Spleen (tissue), 7 donors: ENCODE results near the gene GPHN.

Experiments used
- POLR2A ChIP-seq, 3 donors: fragments of 450-650 bp; IDR thresholded peaks; one replicate each; pipeline ENCODE4 v1.5.1; 2017; ENCODE audit warnings: antibody characterized with exemption in 3 of 3, mild to moderate bottlenecking in 1 of 3
- TF ChIP-seq, protein P1 (sequence below), 11 experiments: fragments of 200-600 bp in 7 of 11; fragments of 450-650 bp in 4 of 11; sonication (generic) in 4 of 11; IDR thresholded peaks in 8 of 11; conservative IDR thresholded peaks in 3 of 11; 1 replicate in 7 of 11; 2 replicates in 4 of 11; pipeline versions ENCODE4 v1.4.0 to v1.8.0; 2016 to 2021; ENCODE audit warnings: antibody characterized with exemption in 11 of 11, inconsistent platforms in 4 of 11, mild to moderate bottlenecking in 1 of 11
- donor health status: DM: no; HTN: no; CAD: no; lungs with moderate emphysema.
- donor health status: DM: no; HTN: no; CAD: no.
- donor health status: DM: no; HTN: no; CAD: no.

DNA sequence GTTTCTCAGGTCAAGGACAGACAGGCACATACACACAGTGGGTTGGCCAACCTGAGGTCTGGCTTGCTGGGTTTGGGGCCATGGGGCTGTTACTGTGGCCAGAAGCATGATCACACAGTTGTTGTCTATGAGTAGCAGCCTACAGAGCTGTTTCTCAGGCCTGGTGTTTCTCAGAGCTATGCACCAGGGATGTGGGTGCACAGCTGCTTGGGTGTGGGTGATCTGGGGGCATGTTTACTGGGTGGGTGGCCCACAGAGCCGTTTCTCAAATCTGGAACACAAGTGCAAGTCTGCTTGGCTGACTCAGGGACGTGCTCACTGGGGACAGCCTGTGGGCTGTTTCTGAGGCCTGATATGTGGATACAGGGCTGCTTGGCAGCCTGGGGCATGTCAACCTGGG lies 710.2 kb downstream of the GPHN start:
- TF ChIP-seq, protein P1, sequence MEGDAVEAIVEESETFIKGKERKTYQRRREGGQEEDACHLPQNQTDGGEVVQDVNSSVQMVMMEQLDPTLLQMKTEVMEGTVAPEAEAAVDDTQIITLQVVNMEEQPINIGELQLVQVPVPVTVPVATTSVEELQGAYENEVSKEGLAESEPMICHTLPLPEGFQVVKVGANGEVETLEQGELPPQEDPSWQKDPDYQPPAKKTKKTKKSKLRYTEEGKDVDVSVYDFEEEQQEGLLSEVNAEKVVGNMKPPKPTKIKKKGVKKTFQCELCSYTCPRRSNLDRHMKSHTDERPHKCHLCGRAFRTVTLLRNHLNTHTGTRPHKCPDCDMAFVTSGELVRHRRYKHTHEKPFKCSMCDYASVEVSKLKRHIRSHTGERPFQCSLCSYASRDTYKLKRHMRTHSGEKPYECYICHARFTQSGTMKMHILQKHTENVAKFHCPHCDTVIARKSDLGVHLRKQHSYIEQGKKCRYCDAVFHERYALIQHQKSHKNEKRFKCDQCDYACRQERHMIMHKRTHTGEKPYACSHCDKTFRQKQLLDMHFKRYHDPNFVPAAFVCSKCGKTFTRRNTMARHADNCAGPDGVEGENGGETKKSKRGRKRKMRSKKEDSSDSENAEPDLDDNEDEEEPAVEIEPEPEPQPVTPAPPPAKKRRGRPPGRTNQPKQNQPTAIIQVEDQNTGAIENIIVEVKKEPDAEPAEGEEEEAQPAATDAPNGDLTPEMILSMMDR (IDR thresholded peaks at IDR 0.05 in 8 of 11, conservative IDR thresholded peaks at IDR 0.05 in 3 of 11) = no peak
- TF ChIP-seq POLR2A (IDR thresholded peaks at IDR 0.05) = no peak
